Adrenal gland (tissue), 12 donors: ENCODE measurements around the gene SYNGR1. TPM values are rescaled to one million over a fixed set of nuclear protein-coding genes. Genes with fewer than 3 reads are reported as not detected.

Source experiments
- DNase-seq, 7 donors: peaks; one replicate each; pipeline ENCODE4 v3.0.0-alpha.2; 2019 to 2020
- H3K27ac ChIP-seq, 5 donors: fragments of 200-600 bp; sonication (generic) in 4 of 5; 1 replicate in 3 of 5; 2 replicates in 2 of 5; pipeline versions ENCODE4 v1.5.1 to v1.8.0; 2016 to 2020; ENCODE audit warnings: mild to moderate bottlenecking in 1 of 5
- H3K27me3 ChIP-seq: fragments of 200-600 bp; 2 replicates; pipeline ENCODE4 v1.8.0; 2021
- H3K36me3 ChIP-seq, 2 donors: fragments of 200-600 bp; replicated peaks in 1 of 2; 1 replicate in 1 of 2; 2 replicates in 1 of 2; pipeline versions ENCODE4 v1.5.1 to v1.8.0; 2018 to 2022
- H3K4me1 ChIP-seq, 2 donors: fragments of 200-600 bp; replicated peaks in 1 of 2; 1 replicate in 1 of 2; 2 replicates in 1 of 2; pipeline versions ENCODE4 v1.5.1 to v1.8.0; 2018 to 2021
- H3K4me3 ChIP-seq, 4 donors: fragments of 200-600 bp; sonication (generic) in 3 of 4; one replicate each; pipeline ENCODE4 v1.5.1; 2016 to 2018
- H3K9me3 ChIP-seq, 3 donors: fragments of 200-600 bp; sonication (generic) in 1 of 3; replicated peaks in 1 of 3; 1 replicate in 2 of 3; 2 replicates in 1 of 3; pipeline versions ENCODE4 v1.5.1 to v1.8.0; 2016 to 2021
- POLR2A ChIP-seq, 2 donors: fragments of 450-650 bp; IDR thresholded peaks; one replicate each; pipeline ENCODE4 v1.6.1; 2017; ENCODE audit warnings: antibody characterized with exemption in 2 of 2, mild to moderate bottlenecking in 2 of 2, moderate library complexity in 1 of 2
- WGBS, 4 donors: extraction: QIAGEN DNeasy Blood & Tissue Kit in 2 of 4; methylation state at CpG; one replicate each; pipeline versions ENCODE4 v1.1.5 to v1.1.7; 2013 to 2017; 5-methylcytosine and 5-hydroxymethylcytosine counted together
- intact Hi-C, 2 donors: fragments of 100-400 bp; cut with DNase I; formaldehyde crosslinking; loops; one replicate each; pipeline versions ENCODE4 v1.14.1 to v1.15.0; 2022 to 2023
- polyA plus RNA-seq, 3 donors: library from polyadenylated mRNA; stranded (reverse); fragments of 200-250 nt in 2 of 3; fragments of 350-450 nt in 1 of 3; fragmentation: Illumina TruSeq in 1 of 3; extraction: RNeasy Lipid Tissue Mini Kit (QIAGEN cat#74804) in 1 of 3; gene quantifications; one replicate each; pipeline ENCODE4 v1.2.3, GENCODE V29; 2013 to 2014
- total RNA-seq, 9 donors: library from RNA; depleted of rRNA in 4 of 9; stranded (reverse); fragments of >200 nt in 4 of 9; fragments of 120-200 nt in 1 of 9; fragmentation: NEBNext Ultra II Directional in 1 of 9; extraction: Animal tissue kit (Norgen Biotek cat#: 25700) in 1 of 9; gene quantifications; one replicate each; pipeline versions ENCODE4 v1.1.0 to v1.2.4, GENCODE V29; 2013 to 2023
- TF ChIP-seq, protein P1 (sequence below), 6 experiments: fragments of 450-650 bp in 4 of 6; fragments of 200-600 bp in 2 of 6; sonication (generic) in 1 of 6; IDR thresholded peaks; 1 replicate in 5 of 6; 2 replicates in 1 of 6; pipeline versions ENCODE4 v1.5.1 to v1.8.0; 2016 to 2021; ENCODE audit warnings: antibody characterized with exemption in 6 of 6, mild to moderate bottlenecking in 2 of 6, moderate library complexity in 1 of 6
- donor health status: healthy with polysubstance abuse.
- donor health status: Bipolar disorder and iron deficiency.
- donor health status: DM: yes; HTN: yes; CAD: no.
- donor health status: DM: no; HTN: no; CAD: no.
- donor health status: DM: no; HTN: no; CAD: no.
- donor health status: DM: yes; HTN: yes; CAD: no.

The SYNGR1 gene
- total and polyA plus RNA-seq, 12 donors = 8.5 to 80.0 (median 28.2) TPM

DNA sequence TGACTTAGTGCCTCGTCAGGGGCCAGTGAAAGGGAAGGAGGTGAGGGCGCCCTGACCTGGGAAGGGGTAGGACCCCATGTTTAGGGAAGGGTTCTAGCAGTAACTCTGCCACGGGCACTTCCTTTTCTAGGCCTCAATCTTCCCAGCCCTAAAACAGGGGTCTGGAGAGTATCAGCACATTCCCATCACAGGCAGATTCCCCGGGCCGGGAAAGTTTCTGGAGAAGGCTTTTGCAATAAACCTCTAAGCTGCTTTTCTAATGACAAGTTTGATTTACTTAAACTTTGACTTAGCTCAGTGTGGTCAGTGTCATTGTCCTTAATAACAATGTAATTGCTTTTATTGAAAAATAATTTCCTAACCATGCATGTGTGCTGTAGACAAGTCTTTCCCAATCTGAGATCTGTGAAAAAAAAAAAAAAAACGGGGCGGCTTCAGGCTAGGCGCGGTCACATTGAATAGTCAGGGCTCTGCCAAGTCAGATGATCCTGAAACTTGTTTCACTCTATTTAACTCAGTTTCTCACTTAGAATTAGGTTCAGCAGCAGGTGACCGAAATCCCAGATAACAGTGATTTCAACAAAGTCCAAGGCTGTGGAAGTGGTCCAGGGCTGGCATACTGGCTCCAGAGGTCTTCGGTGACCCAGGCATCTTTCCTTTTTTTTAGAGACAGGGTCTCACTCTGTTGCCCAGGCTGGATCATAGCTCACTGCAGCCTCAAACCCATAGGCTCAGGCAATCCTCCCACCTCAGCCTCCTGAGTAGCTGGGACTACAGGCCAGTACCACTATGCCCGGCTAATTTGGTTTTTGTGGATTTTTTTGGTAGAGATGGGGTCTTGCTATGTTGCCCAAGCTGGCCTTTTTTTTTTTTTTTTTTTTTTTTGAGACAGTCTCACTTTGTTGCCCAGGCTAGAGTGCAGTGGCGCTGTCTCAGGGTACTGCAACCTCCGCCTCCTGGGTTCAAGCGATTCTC lies 30.3 kb downstream of the SYNGR1 start:
- Histone ChIP-seq H3K4me3 (no peak overlapping the region), H3K36me3 (no peaks in the 10 kb centered on the region), H3K9me3 (no peaks in the 10 kb centered on the region), H3K27me3 (no peaks in the 10 kb centered on the region), H3K4me1 (no peaks in the 10 kb centered on the region), H3K27ac (no peak overlapping the region)
- WGBS, 4 donors = 84 to 92% (median 87%) methylated on average over 15 of the region's 15 CpGs
- TF ChIP-seq POLR2A (IDR thresholded peaks at IDR 0.05) = no peak
- TF ChIP-seq, protein P1, sequence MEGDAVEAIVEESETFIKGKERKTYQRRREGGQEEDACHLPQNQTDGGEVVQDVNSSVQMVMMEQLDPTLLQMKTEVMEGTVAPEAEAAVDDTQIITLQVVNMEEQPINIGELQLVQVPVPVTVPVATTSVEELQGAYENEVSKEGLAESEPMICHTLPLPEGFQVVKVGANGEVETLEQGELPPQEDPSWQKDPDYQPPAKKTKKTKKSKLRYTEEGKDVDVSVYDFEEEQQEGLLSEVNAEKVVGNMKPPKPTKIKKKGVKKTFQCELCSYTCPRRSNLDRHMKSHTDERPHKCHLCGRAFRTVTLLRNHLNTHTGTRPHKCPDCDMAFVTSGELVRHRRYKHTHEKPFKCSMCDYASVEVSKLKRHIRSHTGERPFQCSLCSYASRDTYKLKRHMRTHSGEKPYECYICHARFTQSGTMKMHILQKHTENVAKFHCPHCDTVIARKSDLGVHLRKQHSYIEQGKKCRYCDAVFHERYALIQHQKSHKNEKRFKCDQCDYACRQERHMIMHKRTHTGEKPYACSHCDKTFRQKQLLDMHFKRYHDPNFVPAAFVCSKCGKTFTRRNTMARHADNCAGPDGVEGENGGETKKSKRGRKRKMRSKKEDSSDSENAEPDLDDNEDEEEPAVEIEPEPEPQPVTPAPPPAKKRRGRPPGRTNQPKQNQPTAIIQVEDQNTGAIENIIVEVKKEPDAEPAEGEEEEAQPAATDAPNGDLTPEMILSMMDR (IDR thresholded peaks at IDR 0.05) = no peak
- intact Hi-C loops = no loop called here
- no peak for DNase-seq

DNA sequence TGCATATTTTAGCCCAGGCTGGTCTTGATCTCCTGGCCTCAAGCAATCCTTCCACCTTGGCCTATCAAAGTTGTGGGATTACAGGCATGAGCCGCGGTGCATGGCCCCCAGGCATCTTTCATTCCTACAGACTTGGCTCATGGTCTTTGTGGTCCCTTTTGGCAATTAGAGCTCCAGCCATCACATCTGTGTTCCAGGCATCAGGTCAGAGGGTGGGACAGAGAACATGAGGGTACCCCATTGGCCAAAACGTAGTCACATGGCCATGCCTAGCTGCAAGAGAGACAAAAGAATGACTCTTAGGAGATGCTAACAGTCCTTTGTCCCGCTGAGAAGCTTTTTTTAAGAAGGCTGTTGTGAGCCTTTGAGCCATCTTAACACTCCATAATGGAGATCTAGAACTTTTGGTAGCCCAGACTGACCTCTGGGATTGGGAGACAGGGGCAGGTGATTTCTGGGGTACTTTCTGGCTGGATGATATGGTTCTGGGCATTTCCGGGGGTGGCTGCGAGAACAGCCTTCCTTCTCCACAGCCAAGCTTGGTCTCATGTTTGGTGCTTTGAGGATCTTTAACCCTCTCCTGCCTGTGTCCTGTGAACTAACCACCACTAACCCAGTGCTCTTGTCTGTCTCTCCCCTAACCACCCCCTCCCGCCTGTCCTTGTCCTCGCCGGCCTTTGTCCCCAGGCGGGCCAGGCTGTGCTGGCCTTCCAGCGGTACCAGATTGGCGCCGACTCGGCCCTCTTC lies 31.4 kb downstream of the SYNGR1 start:
- no peak for DNase-seq
- H3K36me3 ChIP-seq = no peaks in the 10 kb centered on the region
- H3K4me3 ChIP-seq = no peak overlapping the region
- no peaks in the 10 kb centered on the region for H3K9me3 ChIP-seq
- intact Hi-C loops = no loop called here
- H3K4me1 ChIP-seq = no peaks in the 10 kb centered on the region
- no peak overlapping the region for H3K27ac ChIP-seq
- no peak for TF ChIP-seq POLR2A (IDR thresholded peaks at IDR 0.05)
- TF ChIP-seq, protein P1 (IDR thresholded peaks at IDR 0.05) = no peak
- WGBS, 4 donors = 81 to 92% (median 88%) methylated on average over 12 to 14 of the region's 14 CpGs
- H3K27me3 ChIP-seq = no peaks in the 10 kb centered on the region

DNA sequence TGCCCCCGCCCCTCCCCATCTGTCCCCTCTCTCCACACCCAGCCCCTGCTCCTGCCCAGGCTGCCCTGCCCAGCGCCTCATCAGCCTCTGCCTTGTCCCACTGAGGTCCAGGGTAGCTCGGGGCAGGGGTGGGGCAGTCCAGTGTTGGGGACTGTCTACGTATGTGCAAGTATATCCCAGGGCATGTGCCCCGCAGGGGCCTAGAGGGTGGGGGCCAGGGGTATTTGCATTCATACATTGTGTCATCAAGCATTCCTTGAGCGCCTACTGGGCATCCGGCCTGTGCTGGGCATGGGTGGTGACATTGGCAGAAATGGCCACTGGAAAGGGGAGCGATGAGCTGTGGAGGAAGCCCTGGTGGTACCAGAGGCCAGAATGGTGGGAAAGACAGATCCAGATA lies 32.1 kb downstream of the SYNGR1 start:
- Histone ChIP-seq H3K27ac (no peak overlapping the region), H3K27me3 (no peaks in the 10 kb centered on the region), H3K9me3 (no peaks in the 10 kb centered on the region), H3K4me3 (no peak overlapping the region), H3K4me1 (no peaks in the 10 kb centered on the region), H3K36me3 (no peaks in the 10 kb centered on the region)
- WGBS, 4 donors = 95 to 98% (median 97%) methylated on average over 4 to 8 of the region's 8 CpGs
- intact Hi-C loops = no loop called here
- no peak for DNase-seq
- TF ChIP-seq, protein P1 (IDR thresholded peaks at IDR 0.05) = no peak
- no peak for TF ChIP-seq POLR2A (IDR thresholded peaks at IDR 0.05)

DNA sequence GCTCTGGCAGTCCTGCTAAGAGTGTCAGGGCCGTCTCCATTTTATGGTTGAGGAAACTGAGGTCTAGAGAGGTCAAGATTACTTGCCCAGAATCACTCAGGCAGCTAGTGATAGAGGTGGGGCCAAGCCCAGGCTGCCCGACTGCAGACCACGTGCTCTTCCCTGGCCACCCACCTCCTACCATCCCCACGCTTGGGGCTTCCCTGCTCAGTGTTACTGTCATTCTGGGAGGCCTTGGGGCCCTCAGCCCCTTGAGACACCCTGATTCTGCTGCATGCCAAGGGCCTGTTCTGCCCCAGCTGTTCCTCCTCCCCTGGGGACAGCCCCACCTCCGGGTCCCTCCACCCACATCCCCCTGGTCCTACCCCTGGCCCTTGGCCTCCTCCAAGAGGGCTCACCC lies 32.6 kb downstream of the SYNGR1 start:
- Histone ChIP-seq H3K27ac (no peak overlapping the region), H3K9me3 (no peaks in the 10 kb centered on the region), H3K27me3 (no peaks in the 10 kb centered on the region), H3K4me1 (no peaks in the 10 kb centered on the region), H3K4me3 (no peak overlapping the region), H3K36me3 (no peaks in the 10 kb centered on the region)
- 85 to 95% (median 92%) methylated on average over 2 to 5 of the region's 5 CpGs for WGBS, 4 donors
- intact Hi-C loops = no loop called here
- TF ChIP-seq POLR2A (IDR thresholded peaks at IDR 0.05) = no peak
- TF ChIP-seq, protein P1 (IDR thresholded peaks at IDR 0.05) = no peak
- DNase-seq = no peak
